HG03064 (cell line): ENCODE data around the gene SLC9A3.

Source experiments
- ATAC-seq: cut with Tn5 transposase; IDR thresholded peaks from one replicate; pipeline ENCODE4 v1.9.1; 2021; ENCODE audit warnings: low read depth; ENCODE audit not compliant: unreplicated experiment

SLC9A3 gene

DNA sequence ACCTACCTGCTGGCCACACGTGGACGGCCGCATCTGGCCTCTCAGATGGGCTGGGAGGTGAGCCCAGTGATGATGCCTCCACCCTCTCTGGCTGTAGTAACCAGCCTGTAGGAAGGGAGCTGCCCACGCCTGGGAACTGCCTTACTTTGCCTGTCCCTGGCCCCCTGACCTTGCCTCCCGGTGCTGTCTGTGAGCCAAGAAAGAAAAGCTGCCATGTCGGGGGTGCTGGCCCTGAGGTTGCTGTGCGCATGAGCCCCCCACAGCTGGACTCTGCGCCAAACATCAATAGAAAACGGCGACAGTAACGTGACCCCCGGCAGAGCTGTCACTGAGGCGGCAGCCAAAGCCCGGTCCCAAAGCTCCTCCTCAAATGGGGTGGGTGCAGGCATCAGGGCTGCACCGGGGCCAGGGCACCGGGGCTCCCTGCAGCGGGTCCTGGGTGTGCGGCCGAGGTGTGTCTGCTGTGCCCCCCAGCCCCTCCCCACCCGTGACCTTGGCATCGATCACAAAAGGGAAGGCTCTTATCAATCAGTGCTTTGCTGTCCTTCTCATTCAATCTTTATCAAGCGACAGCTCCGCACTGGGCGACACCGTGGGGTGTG is 15.3 kb upstream of the SLC9A3 start:
- no peak for ATAC-seq

DNA sequence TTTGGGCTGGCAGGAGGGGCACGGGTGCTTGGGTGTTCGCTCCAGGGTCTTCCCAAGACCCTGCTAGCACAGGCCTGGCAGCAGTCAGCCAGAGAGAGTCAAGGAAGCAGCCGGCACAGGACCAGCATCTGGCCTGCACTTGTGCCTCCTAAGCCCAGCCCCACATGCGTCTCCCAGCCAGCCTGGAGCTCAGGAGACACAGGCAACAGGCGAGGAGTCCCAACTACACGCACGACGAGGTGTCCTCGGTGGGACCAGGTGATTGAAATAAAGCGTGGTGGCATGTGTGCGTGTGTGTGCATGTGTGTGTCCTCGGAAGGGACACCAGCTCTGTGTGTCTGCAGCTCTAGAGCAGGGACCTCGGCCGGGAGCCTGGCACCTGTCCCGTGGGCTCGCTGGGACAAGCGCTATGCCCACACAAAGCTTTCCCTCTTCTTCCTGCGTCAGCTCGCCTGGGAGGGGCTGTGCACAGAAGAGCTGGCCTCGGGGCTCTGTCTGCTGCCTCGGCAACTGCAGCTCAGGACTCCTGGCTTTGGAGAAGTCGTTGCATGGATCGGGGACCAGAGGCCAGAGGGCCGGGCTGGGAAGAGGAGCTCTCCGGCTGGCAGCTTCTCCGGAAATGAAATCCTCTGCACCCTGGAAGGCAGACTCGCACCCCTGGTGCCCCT is 14.7 kb upstream of the SLC9A3 start:
- no peak for ATAC-seq

DNA sequence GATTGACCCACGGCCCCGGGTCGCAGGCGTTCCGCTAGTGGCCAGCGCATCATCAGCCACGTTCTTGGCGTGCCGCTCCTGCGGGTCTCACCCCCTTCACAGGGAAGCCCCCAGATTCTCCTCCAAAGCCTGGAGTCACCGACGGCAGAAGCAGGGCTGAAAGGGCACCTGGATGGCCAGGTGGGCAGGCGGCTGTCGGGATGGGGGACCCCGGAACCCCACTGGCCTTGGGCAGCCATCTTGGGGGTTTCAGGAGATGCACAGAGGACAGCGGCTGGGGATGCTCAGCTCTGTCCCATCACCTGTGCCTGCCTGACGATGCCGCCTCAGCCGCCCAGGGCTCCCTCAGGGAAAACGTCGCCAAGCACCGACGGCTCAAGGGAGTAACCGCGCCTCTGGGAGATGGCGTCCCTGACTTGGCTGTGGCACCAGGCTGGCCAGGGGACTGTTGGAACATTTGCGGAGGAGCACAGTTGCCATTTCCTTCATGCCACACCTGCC is 14.1 kb upstream of the SLC9A3 start:
- ATAC-seq: no peak

- no peak for ATAC-seq
Measured at GRCh38 chr5:537621-538071, 13.4 kb upstream of the SLC9A3 start.

DNA sequence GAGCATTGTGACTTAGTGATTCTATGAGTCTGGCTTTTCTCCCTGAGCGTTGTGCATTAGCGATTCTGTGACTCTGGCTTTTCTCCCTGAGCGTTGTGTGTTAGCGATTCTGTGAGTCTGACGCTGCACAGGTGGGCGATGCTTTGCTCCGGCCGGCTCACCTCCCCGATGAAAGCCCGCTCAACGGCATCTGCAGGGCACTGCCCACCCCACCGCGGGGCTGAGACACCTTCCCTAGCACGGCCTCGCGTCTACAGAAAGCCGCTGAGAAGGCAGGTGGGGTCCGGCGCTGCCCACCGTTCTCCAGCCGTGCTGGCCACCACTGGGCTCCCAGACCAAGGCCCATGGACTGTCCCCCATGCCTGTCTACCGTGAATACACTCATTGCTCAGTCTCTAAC is 12.8 kb upstream of the SLC9A3 start:
- ATAC-seq: no peak

GRCh38 chr5:535846-536698 is 11.8 kb upstream of the SLC9A3 start:
- no peak for ATAC-seq

- no peak for ATAC-seq
Measured at GRCh38 chr5:534743-535671, 10.8 kb upstream of the SLC9A3 start.

DNA sequence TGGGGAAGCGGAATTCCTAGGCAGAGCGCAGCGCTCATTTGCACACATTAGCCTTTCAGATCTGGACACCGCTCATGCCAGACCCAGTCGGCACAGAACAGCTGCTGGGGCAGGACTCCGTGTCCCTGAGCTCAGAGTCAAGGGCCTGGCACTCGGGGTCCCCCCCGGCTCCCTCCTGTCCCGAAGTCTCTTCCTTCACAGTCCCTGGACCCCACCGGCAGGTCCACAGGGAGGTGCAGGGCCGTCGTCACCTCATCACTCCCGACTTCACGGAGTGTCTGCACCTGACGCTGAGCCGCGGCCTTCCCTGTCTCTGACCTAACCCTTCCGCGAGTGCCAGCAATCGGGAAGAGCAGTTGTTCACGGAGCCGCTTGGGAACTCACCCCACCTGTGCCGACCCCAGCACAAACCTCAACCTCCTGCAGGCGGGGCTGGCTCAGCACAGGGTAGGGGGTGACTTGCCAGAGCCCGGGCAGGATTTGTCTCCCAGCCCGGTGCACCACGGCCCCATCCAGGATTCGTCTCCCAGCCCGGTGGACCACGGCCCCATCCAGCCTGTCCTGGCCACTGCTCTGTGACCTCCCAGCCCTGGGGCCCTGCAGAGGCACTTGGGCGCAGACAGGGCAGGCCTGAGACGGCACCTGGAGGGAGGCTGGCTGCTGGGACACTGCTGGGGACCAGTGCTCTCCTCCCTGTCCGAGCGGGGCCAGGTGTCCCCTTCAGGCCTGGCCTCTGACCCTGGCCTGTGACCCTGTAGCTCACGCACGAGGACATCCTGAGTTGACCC is 9.9 kb upstream of the SLC9A3 start:
- no peak for ATAC-seq

- no peak for ATAC-seq
Measured at GRCh38 chr5:533243-533954, 9.2 kb upstream of the SLC9A3 start.

- ATAC-seq: no peak
Measured at GRCh38 chr5:532521-533242, 8.4 kb upstream of the SLC9A3 start.

DNA sequence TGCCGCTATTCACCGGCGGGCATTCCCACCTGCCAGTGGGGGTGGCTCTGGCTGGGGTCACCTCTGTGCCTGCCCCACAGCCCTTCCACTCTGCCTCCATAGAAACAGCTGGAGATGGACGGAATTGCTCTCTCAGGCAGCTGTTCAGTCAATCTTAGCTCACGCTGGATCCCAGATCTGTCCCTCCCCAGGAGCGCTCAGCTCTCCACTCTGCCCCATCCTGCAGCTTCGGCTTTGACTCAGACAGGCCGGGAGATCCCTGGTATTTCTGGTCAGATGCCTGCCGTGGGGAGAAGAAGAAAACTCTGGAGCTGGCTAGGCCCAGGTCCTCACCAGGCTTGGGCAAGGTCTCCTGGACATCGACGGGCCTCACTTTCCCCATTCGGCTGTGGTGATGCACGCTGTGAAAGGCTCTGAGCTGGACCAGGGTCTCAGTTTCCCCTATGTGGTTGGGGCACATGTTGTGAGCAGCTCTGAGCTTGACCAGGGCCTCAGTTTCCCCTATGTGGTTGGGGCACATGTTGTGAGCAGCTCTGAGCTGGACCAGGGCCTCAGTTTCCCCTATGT is 7.6 kb upstream of the SLC9A3 start:
- ATAC-seq: no peak

GRCh38 chr5:531101-531748 is 7.0 kb upstream of the SLC9A3 start:
- no peak for ATAC-seq

- ATAC-seq: no peak
Measured at GRCh38 chr5:530001-530955, 6.0 kb upstream of the SLC9A3 start.

DNA sequence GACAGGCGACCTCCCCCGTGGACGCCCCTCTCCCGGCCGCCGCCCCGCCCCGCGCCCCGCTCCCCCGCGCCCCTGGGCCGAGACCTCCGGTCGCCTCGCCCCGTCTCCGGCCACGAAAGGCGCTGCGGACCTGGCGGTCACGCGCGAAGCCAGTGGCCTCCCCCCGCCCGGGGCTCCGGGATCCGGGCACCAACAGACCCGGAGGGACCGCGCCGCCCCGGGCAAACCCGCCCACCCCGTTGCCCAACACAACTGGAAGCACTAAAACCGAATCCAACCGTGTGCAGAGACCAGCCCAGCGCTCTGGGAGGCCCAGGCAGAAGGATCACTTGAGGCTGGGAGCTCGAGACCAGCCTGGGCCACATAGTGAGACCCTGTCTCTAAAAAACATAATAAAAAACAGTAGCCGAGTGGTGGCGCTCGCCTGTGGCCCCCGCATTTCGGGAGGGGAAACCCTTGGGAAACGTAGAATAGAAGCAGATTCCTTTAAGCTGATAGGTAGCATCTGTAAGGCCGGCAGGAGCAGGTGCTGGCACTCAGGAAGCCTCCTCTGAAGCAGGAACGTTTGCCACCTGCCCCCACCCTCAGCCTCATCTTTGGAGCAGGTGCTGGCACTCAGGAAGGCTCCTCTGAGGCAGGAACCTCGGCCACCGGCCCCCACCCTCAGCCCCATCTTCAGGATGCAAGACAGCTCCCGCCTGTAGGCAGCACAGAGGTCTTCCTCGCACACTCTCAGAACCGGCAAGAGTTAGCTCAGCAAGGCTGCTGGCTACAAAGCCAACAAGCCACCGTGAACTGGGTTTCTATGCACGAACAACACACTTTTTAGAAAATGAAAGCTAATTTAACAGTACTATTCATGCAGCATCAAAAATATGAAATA is 4.6 kb upstream of the SLC9A3 start:
- no peak for ATAC-seq
